IMR-90 (cell line): ENCODE data around the gene UBE2QL1.

ENCODE experiments used
- MAZ ChIP-seq: IDR thresholded peaks from 2 replicates; pipeline ENCODE4 v1.6.1; 2012; ENCODE audit warnings: low read depth, mild to moderate bottlenecking, low read length, improper control_type of control experiment, moderate library complexity, borderline replicate concordance
- POLR2A ChIP-seq: IDR thresholded peaks from 2 replicates; pipeline ENCODE4 v1.6.1; 2012; ENCODE audit warnings: mild to moderate bottlenecking, low read depth, low read length

DNA sequence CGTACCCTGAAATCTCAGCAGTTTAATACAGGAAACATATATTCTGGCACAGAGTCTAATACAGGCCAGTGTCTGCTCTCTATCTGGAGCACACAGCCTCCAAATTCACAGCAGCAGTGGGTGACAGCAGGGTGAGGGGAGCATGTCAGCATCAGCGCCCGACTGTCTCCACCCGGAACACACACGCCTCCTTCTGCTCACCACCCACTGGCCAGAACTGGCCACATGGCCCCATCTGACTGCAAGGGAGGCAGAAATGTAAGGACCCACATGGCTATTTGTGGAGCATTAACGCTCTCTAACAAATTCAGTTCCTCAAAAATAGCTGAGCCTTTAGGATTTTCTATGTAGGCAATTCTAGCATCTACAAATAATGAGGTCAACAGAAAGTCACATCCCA lies 24.6 kb downstream of the UBE2QL1 start:
- TF ChIP-seq MAZ = no peak
- TF ChIP-seq POLR2A = no peak
